Measurements from ENCODE around the gene SPRED2.

Gene SPRED2

DNA sequence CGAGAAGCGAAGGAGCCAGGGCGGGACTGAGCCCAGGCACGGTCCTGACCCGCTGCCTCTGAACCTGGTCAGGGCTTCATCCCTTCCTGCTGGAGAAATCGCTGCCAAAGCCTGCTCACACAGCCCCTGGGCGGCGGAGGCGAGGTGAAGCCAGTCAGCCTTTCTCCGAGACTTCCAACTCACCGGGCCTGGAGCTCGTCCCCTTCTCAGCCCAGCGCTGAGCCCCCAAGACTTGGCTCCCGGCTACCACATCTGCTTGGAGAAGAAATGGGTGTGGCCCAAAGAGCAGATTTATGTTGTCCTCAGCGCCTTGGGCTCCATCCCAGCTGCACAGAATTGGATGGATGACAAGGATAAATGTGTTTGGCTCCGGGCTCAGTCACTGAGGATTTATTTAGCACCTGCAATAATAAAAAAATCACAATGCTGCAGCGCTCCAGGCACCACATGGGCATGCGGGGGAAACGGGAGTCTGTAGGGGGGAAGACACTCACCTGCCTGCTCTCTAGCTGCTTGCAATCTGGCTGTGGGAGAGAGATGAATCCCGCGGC is 139.9 kb downstream of the SPRED2 start:
- DNase-seq = peak in 3 of 10 donors; percentile 70 to 88 (median 84)
- intact Hi-C loops (cut with DNase I) = no loop called here

- intact Hi-C loops (cut with DNase I) = no loop called here
- DNase-seq = no peak
These were observed 140.3 kb downstream of the SPRED2 start for GRCh38 chr2:65292106-65292400.

DNA sequence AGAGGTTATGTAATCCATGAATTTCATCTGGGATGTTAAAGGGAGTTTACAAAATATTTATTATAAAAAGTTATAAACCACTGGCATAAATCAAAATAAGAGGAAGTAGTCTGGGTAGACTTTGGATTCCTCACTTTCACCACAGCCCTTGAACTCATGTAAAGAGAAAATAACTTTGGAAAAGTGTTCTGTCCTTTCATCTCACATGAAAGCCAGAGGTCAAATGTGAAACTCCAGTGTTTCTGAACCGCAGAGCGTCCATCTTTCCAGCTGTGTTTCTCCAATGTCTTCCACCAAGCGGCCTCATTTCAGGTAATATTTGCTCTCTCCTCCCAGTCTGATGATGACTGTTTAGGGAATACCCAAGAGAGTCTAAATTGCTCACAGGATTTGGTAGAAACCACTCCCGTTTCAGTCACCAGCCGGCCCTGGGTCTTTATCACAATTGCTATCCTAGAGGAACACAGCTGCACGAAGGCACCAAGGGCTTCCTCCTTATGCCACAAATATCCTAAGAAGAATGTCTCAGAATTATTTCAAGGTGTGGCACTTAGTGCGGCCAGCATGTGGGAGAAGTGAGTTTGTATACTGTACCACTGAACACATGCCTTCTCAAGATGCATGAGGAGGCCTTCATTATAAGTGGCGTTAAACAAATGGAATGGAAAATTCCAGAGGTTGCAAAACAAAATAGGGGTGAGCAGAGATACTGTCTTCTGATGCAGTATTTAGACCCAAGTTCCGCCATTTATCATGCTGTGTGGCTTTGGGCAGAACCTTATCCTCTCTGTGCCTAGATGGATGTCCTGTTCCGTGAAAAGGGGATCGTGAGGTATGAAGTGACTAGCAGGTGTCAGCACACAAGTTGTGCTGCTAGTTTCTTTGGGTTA is 140.9 kb downstream of the SPRED2 start:
- no peak for DNase-seq
- intact Hi-C loops (cut with DNase I) = no loop called here

DNA sequence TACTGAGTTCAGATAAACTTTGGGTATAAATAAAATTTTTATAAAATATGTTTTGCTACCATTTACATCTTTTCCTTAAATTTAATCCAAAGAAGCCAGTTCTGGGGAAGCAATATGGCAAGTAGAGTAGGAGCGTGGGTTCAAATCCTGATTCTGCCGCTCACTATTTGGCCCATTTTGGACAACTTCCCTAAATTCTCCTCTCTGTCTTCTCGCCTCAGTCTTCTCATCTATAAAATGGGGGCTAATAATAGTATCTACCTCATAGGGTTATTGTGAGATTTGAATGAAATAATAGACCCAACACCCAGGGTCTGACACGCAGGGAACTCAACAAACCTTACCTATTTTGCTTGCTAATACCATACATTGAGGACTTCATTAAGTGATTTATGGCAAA is 145.0 kb downstream of the SPRED2 start:
- intact Hi-C loops (cut with DNase I) = no loop called here
- no peak for DNase-seq

GRCh38 chr2:65282477-65283053 is 149.8 kb downstream of the SPRED2 start:
- DNase-seq = no peak

DNA sequence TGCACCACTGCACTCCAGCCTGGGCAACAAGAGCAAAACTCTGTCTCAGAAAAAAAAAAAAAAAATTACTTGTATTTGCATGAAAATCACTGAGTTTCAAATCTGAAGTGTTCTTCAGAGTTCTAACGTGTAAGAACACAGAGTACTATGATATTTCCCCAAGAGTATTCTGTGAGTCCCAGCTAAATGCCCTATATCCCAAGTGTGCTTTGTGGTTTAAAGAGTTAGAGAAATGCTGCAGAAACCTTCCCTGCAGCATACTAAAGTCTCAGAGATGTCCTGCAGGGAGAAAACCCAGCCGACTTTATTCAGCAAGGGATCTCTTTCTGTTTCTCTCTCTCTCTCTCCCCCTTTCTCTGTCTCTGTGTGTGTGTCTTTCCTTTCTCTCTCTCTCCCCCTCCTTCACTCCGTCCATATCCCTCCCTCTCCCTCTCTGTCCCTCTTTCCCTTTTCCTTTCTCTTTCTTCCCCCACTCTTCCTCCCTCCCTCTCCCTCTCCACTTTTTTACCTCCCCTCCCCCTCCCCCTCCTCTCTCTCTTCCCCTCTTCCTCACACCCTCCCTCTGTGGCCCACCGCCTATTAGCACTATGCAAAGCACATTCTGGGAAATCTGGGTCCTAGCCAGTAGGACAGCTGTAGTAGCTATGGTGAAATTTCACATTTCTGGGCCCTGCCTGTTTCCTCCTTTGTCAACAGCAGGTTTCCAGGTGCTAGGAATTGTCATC is 150.6 kb downstream of the SPRED2 start:
- DNase-seq = no peak
- intact Hi-C loops (cut with DNase I) = no loop called here

More at GRCh38 chr2:65282477-65283053, 149.8 kb downstream of the SPRED2 start:
- intact Hi-C loops (cut with DNase I) = no loop called here

DNA sequence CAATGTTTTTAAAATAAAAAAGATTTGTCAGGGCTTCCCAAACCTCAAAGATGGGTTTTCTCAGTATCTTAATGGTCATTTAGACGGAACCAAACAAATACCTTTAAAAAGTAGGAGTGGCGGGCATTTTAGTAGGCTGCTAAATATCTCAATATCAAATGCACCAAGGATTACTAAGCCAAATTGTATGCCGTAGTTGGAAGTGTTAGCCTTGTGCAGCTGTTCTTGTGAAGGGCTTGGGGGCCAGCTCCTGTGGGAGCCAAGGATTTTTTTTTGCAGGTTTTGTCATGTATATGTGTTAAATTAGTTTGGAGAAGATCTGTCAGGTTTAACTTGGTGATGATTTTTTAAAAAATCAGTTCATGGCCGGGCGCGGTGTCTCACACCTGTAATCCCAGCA is 152.6 kb downstream of the SPRED2 start:
- DNase-seq = no peak
- intact Hi-C loops (cut with DNase I) = no loop called here

GRCh38 chr2:65278531-65278981 is 153.8 kb downstream of the SPRED2 start:
- no peak for DNase-seq
- intact Hi-C loops (cut with DNase I) = no loop called here

DNA sequence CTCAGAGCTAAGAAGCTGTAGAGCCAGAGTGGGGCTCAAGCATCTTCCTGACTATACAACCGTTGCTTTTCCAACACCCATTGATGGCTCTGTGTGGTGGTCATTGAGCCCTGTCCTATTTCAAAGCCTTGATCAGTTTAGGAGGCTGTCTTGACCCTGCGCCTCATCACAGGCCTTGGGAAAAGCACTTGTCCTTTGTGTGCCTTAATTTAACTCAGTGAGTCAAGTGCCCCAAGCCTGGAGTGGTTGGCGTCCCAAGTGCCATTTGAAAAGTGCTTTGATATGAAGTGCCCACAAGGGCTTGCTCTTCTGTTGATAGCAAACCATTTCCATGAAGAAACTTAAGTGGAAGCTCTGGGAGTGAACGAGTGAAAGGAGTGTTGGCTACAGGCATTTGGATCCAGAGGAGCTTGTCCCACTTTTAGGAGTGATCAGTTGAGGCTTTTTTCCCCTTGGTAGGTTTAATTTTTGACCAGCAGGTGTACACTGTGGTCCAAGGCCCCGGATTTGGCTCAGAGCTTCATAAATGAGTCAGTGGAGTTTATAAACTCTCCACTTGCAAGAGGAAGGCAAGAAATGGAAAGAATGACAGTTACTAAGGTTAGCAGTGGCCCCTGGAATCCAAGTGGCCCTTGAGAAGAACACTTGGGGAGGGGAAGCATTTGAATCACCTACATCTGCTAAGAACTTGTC is 154.5 kb downstream of the SPRED2 start:
- no peak for DNase-seq

GRCh38 chr2:65277118-65277517 is 155.3 kb downstream of the SPRED2 start:
- intact Hi-C loops (cut with DNase I) = no loop called here
- DNase-seq = no peak

More for the DNA sequence above, 154.5 kb downstream of the SPRED2 start:
- intact Hi-C loops (cut with DNase I) = no loop called here

- intact Hi-C loops (cut with DNase I) = no loop called here
These were observed 155.8 kb downstream of the SPRED2 start for GRCh38 chr2:65276609-65277008.

DNA sequence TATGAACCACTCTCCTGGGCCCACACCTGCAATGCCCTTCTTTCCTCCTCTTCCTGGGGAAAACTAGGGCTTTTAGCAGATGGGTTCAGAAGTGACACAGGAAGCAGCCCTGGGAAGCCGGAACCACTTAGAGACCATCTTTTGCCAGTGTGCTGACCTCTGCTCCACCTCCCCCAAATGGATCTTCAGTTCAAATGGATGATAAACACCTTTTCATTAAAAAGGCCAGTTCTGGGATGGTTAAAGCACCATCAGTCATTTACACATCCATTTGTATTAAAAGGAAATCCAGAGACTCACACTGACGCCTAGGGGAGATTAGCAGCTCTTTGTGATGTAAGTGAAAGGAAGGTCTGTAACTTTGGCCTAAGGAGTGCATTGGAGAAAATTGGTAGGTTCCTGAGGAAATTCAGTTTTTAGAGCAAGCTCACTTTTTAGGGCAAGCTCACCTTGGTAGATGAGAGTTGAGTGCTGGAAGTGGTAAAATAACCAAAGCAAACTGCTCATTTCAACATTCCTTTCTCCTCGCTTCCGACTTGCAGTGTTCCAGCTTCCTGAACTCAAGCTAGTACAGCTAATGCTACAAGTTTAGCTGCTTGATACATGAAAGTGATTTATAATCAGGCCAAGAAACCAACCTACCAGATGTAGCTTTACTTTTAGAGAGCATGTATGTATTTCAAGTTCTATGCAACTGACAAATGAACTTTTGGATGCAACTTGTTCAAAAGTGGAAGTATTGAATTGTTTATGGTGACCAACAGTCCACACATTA is 157.1 kb downstream of the SPRED2 start:
- DNase-seq = no peak
- intact Hi-C loops (cut with DNase I) = no loop called here

More at GRCh38 chr2:65276609-65277008, 155.8 kb downstream of the SPRED2 start:
- DNase-seq = no peak

DNA sequence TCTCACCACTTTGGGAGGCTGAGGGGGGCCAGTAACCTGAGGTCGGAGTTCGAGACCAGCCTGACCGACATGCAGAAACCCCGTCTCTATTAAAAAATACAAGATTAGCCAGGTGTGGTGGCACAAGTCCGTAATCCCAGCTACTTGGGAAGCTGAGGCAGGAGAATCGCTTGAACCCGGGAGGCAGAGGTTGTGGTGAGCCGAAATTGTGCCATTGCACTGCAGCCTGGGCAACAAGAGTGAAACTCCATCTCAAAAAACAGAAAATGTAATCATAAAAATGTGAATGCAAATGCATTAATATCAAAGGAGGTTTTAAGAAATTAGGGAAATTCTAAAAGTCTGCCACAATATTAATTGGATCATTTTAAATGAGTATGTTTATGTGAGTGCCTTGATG is 159.1 kb downstream of the SPRED2 start:
- intact Hi-C loops (cut with DNase I) = no loop called here
- no peak for DNase-seq

DNA sequence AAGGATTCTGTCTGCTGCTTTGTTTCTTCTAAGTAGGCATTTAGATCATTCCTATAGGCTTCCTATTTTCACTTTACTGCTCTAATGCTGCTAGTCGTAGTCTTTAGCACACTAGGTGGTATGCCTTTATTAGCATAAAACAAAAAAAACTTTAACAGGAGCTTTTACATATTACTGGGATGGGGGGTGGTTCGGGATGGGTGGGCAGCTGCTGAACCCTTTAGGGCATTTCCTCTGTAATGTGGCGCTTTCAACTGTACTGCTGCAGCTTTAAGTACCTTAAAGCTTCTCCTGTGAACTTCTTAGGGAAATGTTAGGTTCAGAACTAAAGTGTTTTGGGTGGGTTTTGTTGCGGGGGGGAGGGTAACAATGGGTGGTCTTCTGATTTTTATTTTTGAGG is 163.4 kb downstream of the SPRED2 start:
- DNase-seq = no peak
- intact Hi-C loops (cut with DNase I) = loop anchor here (5.0 kb wide), 1 partner anchor 168 kb away; no protein-coding TSS in a partner anchor

DNA sequence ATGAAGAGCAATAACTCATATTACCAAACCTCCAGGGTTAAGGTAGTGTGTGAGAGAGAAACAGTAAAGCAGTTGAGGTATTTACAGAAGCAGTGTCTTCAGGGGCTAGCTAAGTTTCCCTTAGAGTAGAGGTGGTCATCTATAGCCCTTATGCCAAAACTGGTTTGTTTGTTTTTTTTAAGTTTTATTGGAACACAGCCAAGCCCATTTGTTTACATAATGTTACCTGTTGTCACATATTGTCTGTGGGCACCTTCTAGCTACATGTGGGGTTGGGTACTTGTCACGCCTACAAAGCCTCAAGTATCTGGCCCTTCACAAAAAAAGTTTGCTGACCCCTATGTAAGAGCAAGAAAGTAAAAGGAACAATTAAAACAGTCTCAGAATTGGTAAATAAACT is 165.4 kb downstream of the SPRED2 start:
- no peak for DNase-seq
- intact Hi-C loops (cut with DNase I) = loop anchor here (5.0 kb wide), 1 partner anchor 170 kb away; no protein-coding TSS in a partner anchor

DNA sequence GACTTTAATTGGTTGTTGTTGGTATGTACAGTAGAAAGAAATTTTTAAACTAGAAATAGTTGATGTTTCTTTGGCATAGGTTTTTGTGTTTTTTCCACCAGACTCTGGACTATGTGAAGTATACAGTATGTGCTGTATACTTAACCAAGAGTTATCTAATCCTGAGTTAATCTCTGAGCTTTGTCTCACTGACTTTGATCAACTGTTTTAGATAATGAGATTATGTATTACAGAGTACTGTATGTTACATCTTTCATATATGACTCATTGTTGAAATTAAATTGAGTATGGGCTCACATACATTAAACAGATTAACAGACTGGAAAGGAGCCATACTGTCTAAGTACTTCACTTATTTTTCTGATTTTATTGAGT is 166.7 kb downstream of the SPRED2 start:
- intact Hi-C loops (cut with DNase I) = loop anchor here (1.0 to 5.0 kb wide), 3 partner anchors 172 to 307 kb away; no protein-coding TSS in a partner anchor
- DNase-seq = no peak

DNA sequence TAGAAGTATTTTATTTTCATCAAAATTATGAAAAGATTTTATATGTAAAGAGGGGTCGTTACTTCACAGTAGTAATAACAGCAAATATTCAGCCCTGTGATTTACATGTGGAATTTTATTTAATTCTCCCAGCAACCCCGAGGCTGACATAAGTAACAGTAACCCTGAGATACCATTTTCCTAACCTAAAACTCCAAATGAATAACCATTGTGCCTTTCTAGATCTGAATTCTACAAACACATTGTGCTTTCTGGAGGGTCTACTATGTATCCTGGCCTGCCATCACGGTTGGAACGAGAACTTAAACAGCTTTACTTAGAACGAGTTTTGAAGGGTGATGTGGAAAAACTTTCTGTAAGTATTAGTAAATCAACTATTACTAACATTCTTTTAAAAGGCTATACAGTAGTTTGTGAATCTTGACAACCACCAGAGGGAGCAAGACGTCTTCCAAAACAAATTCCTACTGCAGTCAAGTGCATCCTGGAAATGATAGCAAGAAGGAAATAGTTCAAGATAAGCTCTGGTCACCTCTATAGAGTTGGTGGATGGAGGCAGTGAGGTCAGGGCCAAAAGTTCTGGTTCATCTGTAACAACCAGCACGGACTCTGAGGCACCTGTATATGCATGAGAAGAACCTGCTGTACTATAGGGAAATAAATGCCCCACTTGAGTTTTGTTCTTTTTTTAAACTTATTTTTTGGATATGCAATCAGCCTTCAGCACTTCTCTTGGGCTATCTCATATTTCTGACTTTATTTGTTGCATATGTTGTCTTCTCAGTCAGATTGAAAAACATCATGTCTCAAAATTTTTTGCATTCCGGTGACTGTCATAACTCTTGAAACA is 167.4 kb downstream of the SPRED2 start:
- peak in 2 of 10 donors; percentile 10 to 24 for DNase-seq
- intact Hi-C loops (cut with DNase I) = loop anchor here (1.0 to 5.0 kb wide), 3 partner anchors 172 to 308 kb away; no protein-coding TSS in a partner anchor

- intact Hi-C loops (cut with DNase I) = loop anchor here (2.0 kb wide), 1 partner anchor 309 kb away; no protein-coding TSS in a partner anchor
- DNase-seq = no peak
These were observed 168.4 kb downstream of the SPRED2 start for GRCh38 chr2:65263986-65264385.

Measured in posterior cingulate gyrus (tissue), 11 donors.